ENCODE measurements around the gene BTNL9.
"Not testable (repeated sequence)": the region's sequence is repeated elsewhere in the genome, so short reads cannot be mapped to it uniquely, and the experiment has no call there.

BTNL9 gene

GRCh38 chr5:181043285-181044092, 3.4 kb downstream of the BTNL9 start:
- DNase-seq (ENCODE audit: low read depth) = no peak

DNA sequence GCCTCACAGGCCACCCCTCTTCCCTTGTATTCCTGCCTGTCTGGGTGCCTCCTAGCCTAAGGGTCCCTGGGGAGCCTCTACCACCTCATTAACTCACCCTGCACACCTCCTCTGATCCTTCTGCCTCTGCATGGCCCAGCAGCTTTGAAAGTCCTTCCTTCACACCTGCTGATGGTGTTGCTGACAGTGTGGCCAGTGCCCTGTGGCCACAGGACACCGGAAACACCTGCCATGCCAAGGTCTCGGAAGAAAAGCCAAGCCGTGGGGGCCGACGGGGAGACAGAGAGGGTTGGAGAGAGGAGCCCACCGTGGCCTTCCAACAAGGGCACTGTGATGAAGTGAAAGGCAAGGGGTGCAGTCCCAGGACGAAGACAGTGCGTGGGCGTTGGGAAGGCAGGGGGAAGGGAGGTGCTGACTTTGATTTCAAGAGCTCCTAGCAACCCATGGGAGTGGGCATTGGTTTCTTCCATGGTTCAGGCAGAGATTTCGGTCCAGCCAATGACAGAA, 4.1 kb downstream of the BTNL9 start:
- DNase-seq (ENCODE audit: low read depth) = no peak

- DNase-seq (ENCODE audit: low read depth) = no peak
Observed at GRCh38 chr5:181044662-181045305, 4.7 kb downstream of the BTNL9 start.

DNA sequence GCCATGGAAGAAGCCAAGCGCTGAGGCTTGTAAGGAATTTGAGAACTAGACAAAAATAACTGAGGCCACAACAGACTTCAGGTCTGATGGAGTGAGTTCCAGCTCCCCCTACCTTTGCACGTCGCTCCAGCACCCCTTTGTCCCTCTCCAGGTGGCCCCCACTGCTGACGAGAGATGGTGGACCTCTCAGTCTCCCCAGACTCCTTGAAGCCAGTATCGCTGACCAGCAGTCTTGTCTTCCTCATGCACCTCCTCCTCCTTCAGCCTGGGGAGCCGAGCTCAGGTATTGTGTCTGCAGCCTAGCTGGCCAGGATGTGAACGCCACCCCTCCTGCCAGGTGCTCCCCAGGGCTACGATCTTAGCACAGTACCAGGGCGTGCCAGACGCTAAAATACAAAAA, 5.2 kb downstream of the BTNL9 start:
- no peak for DNase-seq (ENCODE audit: low read depth)

DNA sequence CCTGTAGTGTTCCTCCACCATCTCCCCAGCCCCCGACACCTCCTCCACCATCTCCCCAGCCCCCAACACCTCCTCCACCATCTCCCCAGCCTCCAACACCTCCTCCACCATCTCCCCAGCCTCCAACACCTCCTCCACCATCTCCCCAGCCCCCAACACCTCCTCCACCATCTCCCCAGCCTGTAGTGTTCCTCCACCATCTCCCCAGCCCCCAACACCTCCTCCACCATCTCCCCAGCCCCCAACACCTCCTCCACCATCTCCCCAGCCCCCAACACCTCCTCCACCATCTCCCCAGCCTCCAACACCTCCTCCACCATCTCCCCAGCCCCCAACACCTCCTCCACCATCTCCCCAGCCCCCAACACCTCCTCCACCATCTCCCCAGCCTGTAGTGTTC, 5.8 kb downstream of the BTNL9 start:
- not testable (repeated sequence) for DNase-seq (ENCODE audit: low read depth)

DNA sequence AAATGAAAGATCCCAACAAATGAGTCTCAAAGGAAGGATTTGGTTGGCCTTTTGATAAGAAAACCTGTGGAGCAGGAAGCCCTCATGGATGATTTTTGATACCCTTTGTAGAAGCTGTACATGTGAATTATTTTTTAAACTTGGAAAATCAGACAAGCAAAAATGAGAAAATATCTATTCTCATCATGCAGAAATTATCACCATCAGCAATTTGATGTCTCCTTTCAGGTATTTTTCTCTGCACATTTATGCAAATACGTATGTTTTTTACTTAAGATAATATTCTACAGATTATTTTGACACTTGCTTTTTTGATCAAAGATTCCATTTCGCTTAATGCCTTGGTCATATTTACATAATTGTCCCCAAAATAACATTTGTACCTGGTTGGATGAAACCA, 7.2 kb downstream of the BTNL9 start:
- DNase-seq (ENCODE audit: low read depth) = no peak

DNA sequence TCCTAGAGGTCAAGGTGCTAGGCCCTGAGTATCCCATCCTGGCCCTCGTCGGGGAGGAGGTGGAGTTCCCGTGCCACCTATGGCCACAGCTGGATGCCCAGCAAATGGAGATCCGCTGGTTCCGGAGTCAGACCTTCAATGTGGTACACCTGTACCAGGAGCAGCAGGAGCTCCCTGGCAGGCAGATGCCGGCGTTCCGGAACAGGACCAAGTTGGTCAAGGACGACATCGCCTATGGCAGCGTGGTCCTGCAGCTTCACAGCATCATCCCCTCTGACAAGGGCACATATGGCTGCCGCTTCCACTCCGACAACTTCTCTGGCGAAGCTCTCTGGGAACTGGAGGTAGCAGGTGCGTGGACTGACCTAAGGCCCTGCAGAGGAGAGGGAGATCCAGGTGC, 7.9 kb downstream of the BTNL9 start:
- DNase-seq (ENCODE audit: low read depth) = no peak

DNA sequence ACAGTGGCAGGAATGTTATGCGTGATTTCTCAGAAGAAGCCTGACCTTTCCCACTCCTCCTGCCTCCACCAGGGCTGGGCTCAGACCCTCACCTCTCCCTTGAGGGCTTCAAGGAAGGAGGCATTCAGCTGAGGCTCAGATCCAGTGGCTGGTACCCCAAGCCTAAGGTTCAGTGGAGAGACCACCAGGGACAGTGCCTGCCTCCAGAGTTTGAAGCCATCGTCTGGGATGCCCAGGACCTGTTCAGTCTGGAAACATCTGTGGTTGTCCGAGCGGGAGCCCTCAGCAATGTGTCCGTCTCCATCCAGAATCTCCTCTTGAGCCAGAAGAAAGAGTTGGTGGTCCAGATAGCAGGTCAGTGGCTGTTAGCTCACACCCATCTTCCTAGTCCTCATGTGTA, 9.9 kb downstream of the BTNL9 start:
- no peak for DNase-seq (ENCODE audit: low read depth)

- DNase-seq (ENCODE audit: low read depth) = no peak
Observed at GRCh38 chr5:181051841-181052671, 12.0 kb downstream of the BTNL9 start.

DNA sequence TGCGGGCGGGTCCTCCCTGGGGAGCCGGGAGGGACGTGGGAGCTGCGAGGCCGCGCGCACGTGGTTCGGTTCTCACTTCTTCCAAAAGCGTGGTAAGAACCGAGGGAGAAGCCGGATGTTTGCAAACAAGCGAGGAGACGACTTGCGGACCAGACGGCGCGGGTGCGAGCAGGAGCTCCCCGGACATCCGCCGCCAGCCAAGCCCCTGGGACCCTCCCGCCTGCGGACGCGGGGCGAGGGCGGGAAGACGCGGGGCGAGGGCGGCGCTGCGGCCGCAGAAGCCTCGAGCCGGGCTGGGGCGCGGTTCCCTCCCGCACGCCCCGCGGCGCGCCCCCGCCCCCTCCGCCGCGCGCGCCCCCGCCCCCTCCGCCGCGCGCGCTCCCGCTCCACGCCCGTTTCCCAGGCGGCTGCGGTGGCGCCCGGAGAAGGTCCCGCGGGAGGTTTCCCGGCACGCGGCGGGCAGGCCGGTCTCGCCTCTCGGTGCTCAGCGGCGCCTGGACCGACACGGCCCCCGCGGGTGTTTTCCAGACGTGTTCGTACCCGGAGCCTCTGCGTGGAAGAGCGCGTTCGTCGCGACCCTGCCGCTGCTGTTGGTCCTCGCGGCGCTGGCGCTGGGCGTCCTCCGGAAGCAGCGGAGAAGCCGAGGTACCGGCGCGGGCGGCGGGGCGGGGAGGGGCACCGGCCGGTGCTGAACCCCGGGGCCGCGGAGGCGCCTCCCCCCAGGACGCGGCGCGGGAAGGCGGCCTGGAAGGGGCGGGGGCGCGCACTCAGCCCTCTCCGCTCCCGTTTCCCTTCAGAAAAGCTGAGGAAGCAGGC, 12.8 kb downstream of the BTNL9 start:
- no peak for DNase-seq (ENCODE audit: low read depth)

- DNase-seq (ENCODE audit: low read depth) = no peak
Observed at GRCh38 chr5:181053488-181054121, 13.5 kb downstream of the BTNL9 start.

GRCh38 chr5:181054138-181054537, 14.1 kb downstream of the BTNL9 start:
- DNase-seq (ENCODE audit: low read depth) = no peak

DNA sequence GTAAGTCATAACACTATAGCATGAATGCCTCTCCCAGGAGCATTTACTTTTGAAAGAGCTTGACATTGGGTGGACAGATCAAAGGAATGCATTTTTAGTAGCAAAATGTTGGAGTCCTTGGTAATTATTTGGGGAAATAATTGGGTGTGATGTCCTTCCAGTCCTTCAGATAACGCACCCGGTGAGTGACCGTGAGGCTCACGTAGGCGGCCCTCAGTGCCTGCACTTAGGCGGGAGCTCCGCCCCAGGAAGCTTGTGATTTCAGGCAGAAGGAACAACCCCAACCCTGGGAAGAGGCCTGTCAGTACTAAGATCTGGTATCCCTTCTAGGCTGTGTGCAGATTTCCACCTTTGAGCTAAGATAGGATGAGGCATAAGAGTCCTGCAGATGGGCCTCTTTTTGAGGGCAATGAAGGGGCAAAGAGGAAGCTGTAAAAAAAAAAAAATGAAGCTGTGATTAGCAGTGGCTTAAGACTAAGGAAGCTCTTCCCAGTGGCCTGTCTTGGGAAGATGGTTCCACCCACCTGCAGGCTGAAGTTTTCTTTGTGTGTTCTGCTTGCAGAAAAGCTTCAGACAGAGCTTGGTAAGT, 14.9 kb downstream of the BTNL9 start:
- no peak for DNase-seq (ENCODE audit: low read depth)

- DNase-seq (ENCODE audit: low read depth) = no peak
Observed at GRCh38 chr5:181056431-181056830, 16.4 kb downstream of the BTNL9 start.

GRCh38 chr5:181058321-181058720, 18.3 kb downstream of the BTNL9 start:
- DNase-seq (ENCODE audit: low read depth) = no peak

GRCh38 chr5:181058786-181059296, 18.8 kb downstream of the BTNL9 start:
- DNase-seq (ENCODE audit: low read depth) = no peak

- no peak for DNase-seq (ENCODE audit: low read depth)
Observed at GRCh38 chr5:181059297-181060230, 19.5 kb downstream of the BTNL9 start.

DNA sequence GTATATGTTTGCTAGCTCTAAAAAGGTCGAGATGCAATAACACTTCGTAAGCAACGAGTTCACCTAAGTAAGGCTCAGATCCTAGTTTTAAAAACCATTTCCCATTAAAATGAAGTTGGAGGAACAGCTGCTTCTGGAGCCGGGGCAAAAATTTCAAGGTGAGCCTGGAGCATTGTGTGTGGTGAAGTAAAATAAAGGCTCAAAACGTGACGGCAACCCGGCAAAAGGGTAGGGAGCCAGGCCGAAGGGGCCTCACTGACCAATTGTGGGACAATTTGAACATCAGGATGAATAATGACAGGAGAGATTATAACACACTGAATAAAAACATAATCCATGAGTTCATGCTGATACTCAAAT, 20.1 kb downstream of the BTNL9 start:
- no peak for DNase-seq (ENCODE audit: low read depth)

DNA sequence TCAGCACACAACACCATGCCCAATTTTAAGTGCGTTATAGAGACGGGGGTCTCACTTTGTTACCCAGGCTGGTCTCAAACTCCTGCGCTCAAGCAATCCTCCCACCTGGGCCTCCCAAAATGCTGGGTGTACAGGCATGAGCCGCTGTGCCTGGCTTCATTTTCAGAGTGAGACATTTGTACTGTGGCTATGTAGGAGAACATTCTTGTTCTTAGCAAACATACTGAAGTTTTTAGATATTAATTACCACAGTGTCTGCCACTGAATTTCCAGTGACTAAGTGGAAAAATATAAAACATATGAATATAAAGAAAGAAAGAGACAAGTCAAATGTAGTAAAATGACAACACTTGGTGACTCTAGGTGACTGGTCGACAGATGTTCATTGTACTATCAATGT, 20.9 kb downstream of the BTNL9 start:
- DNase-seq (ENCODE audit: low read depth) = no peak

GRCh38 chr5:181061645-181062044, 21.6 kb downstream of the BTNL9 start:
- no peak for DNase-seq (ENCODE audit: low read depth)

Measured in stimulated activated CD8-positive, alpha-beta memory T cell treated with anti-CD3 and anti-CD28 coated beads, Interleukin-12 subunit alpha, Interleukin-12 subunit beta, amount 100 ng/mL, for 1 hour (primary cell).